ENCODE measurements around the gene ARHGAP15. TPM values are rescaled to one million over a fixed set of nuclear protein-coding genes. Genes with fewer than 3 reads are reported as not detected.

ARHGAP15 gene
- total and polyA plus RNA-seq, 12 donors: 4.7 to 33.8 (median 10.4) TPM

GRCh38 chr2:143255899-143256298, 126.7 kb downstream of the ARHGAP15 start:
- TF ChIP-seq POLR2A (IDR thresholded peaks at IDR 0.05) (no peak), CTCF (IDR thresholded peaks at IDR 0.05) (no peak)
- intact Hi-C loops (cut with DNase I): loop anchor here in 1 of 2 donors (10.0 kb wide), 1 partner anchor 141 kb away; no protein-coding TSS in a partner anchor

GRCh38 chr2:143258126-143258892, 129.1 kb downstream of the ARHGAP15 start:
- peaks cover 0 to 3% of the 10 kb centered on the region in 2 donors for H3K4me1 ChIP-seq (replicated peaks in 1 of 2)
- H3K9me3 ChIP-seq (replicated peaks in 1 of 3): no peaks in the 10 kb centered on the region
- H3K4me3 ChIP-seq: no peak overlapping the region
- no peak overlapping the region for H3K27ac ChIP-seq
- intact Hi-C loops (cut with DNase I): loop anchor here in 1 of 2 donors (10.0 kb wide), 1 partner anchor 144 kb away; no protein-coding TSS in a partner anchor
- 60 to 75% (median 74%) methylated on average over 3 of the region's 3 CpGs for WGBS, 4 donors
- no peaks in the 10 kb centered on the region for H3K27me3 ChIP-seq
- H3K36me3 ChIP-seq (replicated peaks in 1 of 2): no peaks in the 10 kb centered on the region
- TF ChIP-seq CTCF (IDR thresholded peaks at IDR 0.05) (no peak), POLR2A (IDR thresholded peaks at IDR 0.05) (no peak)
- no peak for DNase-seq

More at GRCh38 chr2:143255899-143256298, 126.7 kb downstream of the ARHGAP15 start:
- peaks cover 0 to 3% of the 10 kb centered on the region in 2 donors for H3K4me1 ChIP-seq (replicated peaks in 1 of 2)
- no peak overlapping the region for H3K4me3 ChIP-seq
- no peaks in the 10 kb centered on the region for H3K36me3 ChIP-seq (replicated peaks in 1 of 2)
- no peak for DNase-seq
- H3K27me3 ChIP-seq: no peaks in the 10 kb centered on the region
- H3K9me3 ChIP-seq (replicated peaks in 1 of 3): no peaks in the 10 kb centered on the region
- no peak overlapping the region for H3K27ac ChIP-seq

GRCh38 chr2:143259368-143259958, 130.2 kb downstream of the ARHGAP15 start:
- no peak overlapping the region for H3K27ac ChIP-seq
- TF ChIP-seq POLR2A (IDR thresholded peaks at IDR 0.05) (no peak), CTCF (IDR thresholded peaks at IDR 0.05) (peak; percentile 61 to 77 (median 66))
- intact Hi-C loops (cut with DNase I): loop anchor here in 1 of 2 donors (10.0 kb wide), 1 partner anchor 145 kb away; no protein-coding TSS in a partner anchor

GRCh38 chr2:143261986-143262385, 132.8 kb downstream of the ARHGAP15 start:
- 71 to 82% (median 75%) methylated on average over 4 of the region's 4 CpGs for WGBS, 4 donors
- DNase-seq: peak in 3 of 7 donors; percentile 10 to 56 (median 17)
- intact Hi-C loops (cut with DNase I): no loop called here
- Histone ChIP-seq H3K27me3 (no peaks in the 10 kb centered on the region), H3K27ac (no peak overlapping the region), H3K36me3 (replicated peaks in 1 of 2) (no peaks in the 10 kb centered on the region), H3K4me3 (no peak overlapping the region), H3K4me1 (replicated peaks in 1 of 2) (peaks cover 0 to 3% of the 10 kb centered on the region in 2 donors), H3K9me3 (replicated peaks in 1 of 3) (no peaks in the 10 kb centered on the region)
- TF ChIP-seq POLR2A (IDR thresholded peaks at IDR 0.05) (no peak), CTCF (IDR thresholded peaks at IDR 0.05) (no peak)

More at GRCh38 chr2:143259368-143259958, 130.2 kb downstream of the ARHGAP15 start:
- DNase-seq: peak; percentile 52 to 90 (median 62)
- Histone ChIP-seq H3K9me3 (replicated peaks in 1 of 3) (no peaks in the 10 kb centered on the region), H3K27me3 (no peaks in the 10 kb centered on the region), H3K36me3 (replicated peaks in 1 of 2) (no peaks in the 10 kb centered on the region), H3K4me1 (replicated peaks in 1 of 2) (peaks cover 0 to 3% of the 10 kb centered on the region in 2 donors), H3K4me3 (peak overlapping the region in 1 of 4 donors; percentile 8)
- 3 to 6% (median 4%) methylated on average over 5 of the region's 5 CpGs for WGBS, 4 donors

Measured in adrenal gland (tissue), 12 donors.